ENCODE measurements around the gene PLCH1.

The PLCH1 gene

GRCh38 chr3:155512867-155513261 lies 232.0 kb downstream of the PLCH1 start:
- no peak for TF ChIP-seq CTCF (IDR thresholded peaks at IDR 0.05; ENCODE audit: extremely low read depth, insufficient read depth, missing control alignments)
- no peak for DNase-seq (ENCODE audit: low spot score)
- in situ Hi-C loops (cut with MboI; ENCODE audit: low pct_unique_long_range_greater_than_20kb, low sequenced_read_pairs, unreplicated experiment) = no loop called here

- no peak for DNase-seq (ENCODE audit: low spot score)
- TF ChIP-seq CTCF (IDR thresholded peaks at IDR 0.05; ENCODE audit: extremely low read depth, insufficient read depth, missing control alignments) = no peak
- in situ Hi-C loops (cut with MboI; ENCODE audit: low pct_unique_long_range_greater_than_20kb, low sequenced_read_pairs, unreplicated experiment) = no loop called here
Observed at GRCh38 chr3:155512175-155512866, 232.6 kb downstream of the PLCH1 start.

- in situ Hi-C loops (cut with MboI; ENCODE audit: low pct_unique_long_range_greater_than_20kb, low sequenced_read_pairs, unreplicated experiment) = no loop called here
- DNase-seq (ENCODE audit: low spot score) = no peak
- TF ChIP-seq CTCF (IDR thresholded peaks at IDR 0.05; ENCODE audit: extremely low read depth, insufficient read depth, missing control alignments) = no peak
Observed at GRCh38 chr3:155504682-155505081, 240.2 kb downstream of the PLCH1 start.

- no peak for TF ChIP-seq CTCF (IDR thresholded peaks at IDR 0.05; ENCODE audit: extremely low read depth, insufficient read depth, missing control alignments)
- no peak for DNase-seq (ENCODE audit: low spot score)
- in situ Hi-C loops (cut with MboI; ENCODE audit: low pct_unique_long_range_greater_than_20kb, low sequenced_read_pairs, unreplicated experiment) = no loop called here
Observed at GRCh38 chr3:155502630-155503029, 242.2 kb downstream of the PLCH1 start.

GRCh38 chr3:155500194-155500818 lies 244.6 kb downstream of the PLCH1 start:
- in situ Hi-C loops (cut with MboI; ENCODE audit: low pct_unique_long_range_greater_than_20kb, low sequenced_read_pairs, unreplicated experiment) = no loop called here
- no peak for DNase-seq (ENCODE audit: low spot score)
- no peak for TF ChIP-seq CTCF (IDR thresholded peaks at IDR 0.05; ENCODE audit: extremely low read depth, insufficient read depth, missing control alignments)

GRCh38 chr3:155497930-155498647 lies 246.8 kb downstream of the PLCH1 start:
- no peak for DNase-seq (ENCODE audit: low spot score)
- in situ Hi-C loops (cut with MboI; ENCODE audit: low pct_unique_long_range_greater_than_20kb, low sequenced_read_pairs, unreplicated experiment) = no loop called here
- TF ChIP-seq CTCF (IDR thresholded peaks at IDR 0.05; ENCODE audit: extremely low read depth, insufficient read depth, missing control alignments) = no peak

All from GM13977 (cell line).